ENCODE data around the gene DNAJC18. TPM values are rescaled to one million over a fixed set of nuclear protein-coding genes. Genes with fewer than 3 reads are reported as not detected.
A peak's percentile ranks its signal among the peaks of the same experiment; 100 is the strongest.

The DNAJC18 gene
- total and polyA plus RNA-seq, 2 of the 8 experiments (the other 6 are each of a cell fraction or from before 2014, with no cell fraction given) = 7.8 to 29.2 TPM

DNA sequence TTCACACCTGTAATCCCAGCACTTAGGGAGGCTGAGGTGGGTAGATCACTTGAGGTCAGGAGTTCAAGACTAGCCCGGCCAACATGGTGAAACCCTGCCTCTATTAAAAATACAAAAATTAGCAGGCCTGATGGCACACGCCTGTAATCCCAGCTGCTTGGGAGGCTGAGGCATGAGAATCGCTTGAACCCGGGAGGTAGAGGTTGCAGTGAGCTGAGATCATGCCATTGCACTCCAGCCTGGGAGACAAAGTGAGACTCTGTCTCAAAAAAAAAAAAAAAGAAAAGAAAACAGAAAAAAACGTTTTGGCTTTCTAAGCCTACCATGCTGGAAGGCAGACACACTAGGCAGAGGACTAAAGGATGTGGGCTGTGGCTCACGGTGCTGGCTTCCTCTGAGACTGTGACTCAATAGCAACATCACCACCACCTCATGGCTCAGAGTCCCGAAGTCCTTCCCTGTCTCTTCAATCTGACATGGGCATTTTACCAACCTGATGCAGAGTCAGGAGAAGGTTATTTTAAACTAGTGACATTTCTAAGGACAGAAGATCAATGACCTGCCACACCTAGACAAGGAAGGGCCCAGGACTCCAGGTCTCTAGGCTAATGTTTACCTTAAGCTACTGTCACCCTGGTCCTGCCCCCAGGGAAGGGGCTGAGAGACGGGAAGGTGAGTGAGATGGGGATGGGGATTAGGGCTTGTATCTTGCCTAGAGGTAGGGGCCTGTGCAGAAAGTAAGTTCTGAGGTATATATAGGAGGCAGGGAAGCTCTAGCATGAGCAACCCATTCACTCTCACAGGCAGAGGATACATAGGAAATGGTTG is 19.5 kb upstream of the DNAJC18 start:
- H3K14ac ChIP-seq (ENCODE audit: insufficient read length) = no peak overlapping the region
- FAIRE-seq (no peak), DNase-seq (ENCODE audit: low read depth in 1 of 2, low spot score in 2 of 2) (no peak)
- no peak overlapping the region for H3K4me3 ChIP-seq (ENCODE audit: extremely low read depth in 1 of 4, insufficient read depth in 2 of 4, low read depth in 3 of 4, low read length in 4 of 4)
- peak overlapping the region; percentile 32 for H4K91ac ChIP-seq (replicated peaks; ENCODE audit: insufficient read length, low read length)
- no peaks in the 10 kb centered on the region for H3K9me3 ChIP-seq (ENCODE audit: insufficient read depth in 2 of 2, low read depth in 1 of 2, low read length in 1 of 2)
- H3K18ac ChIP-seq (ENCODE audit: extremely low read depth, low read length) = no peak overlapping the region
- H3K4me2 ChIP-seq (ENCODE audit: insufficient read depth in 1 of 2, low read depth in 2 of 2, low read length in 2 of 2) = no peak overlapping the region
- H2AFZ ChIP-seq (ENCODE audit: low read length) = no peak overlapping the region
- H3K27ac ChIP-seq (ENCODE audit: low read depth, low read length) = no peak overlapping the region
- no peaks in the 10 kb centered on the region; the same call in 1 of the 2 replicates for H3K79me1 ChIP-seq (ENCODE audit: low read depth, low read length)
- 0 out of 2 replicates have a peak overlapping the region, but pooled peaks have one; percentile 88 for H2BK15ac ChIP-seq (ENCODE audit: low read length)
- H4K5ac ChIP-seq (ENCODE audit: insufficient read length, low read depth, low read length) = no peak overlapping the region
- no peak overlapping the region for H4K8ac ChIP-seq (ENCODE audit: extremely low read depth, insufficient read depth, low read length)
- H2BK20ac ChIP-seq (ENCODE audit: low read length) = no peak overlapping the region
- no peak overlapping the region for H3K23ac ChIP-seq (ENCODE audit: insufficient read length)
- H3K4me1 ChIP-seq (replicated peaks in 1 of 4; ENCODE audit: control insufficient read depth in 3 of 4, insufficient read depth in 4 of 4, low read length in 3 of 4) = peaks cover 5 to 15% (median 12%) of the 10 kb centered on the region in 4 experiments; a peak in 6 of 7 replicates
- H3K23me2 ChIP-seq (ENCODE audit: low read depth, low read length) = peaks cover 6% of the 10 kb centered on the region; the same call in 1 of the 2 replicates
- no peak overlapping the region; the same call in 1 of the 2 replicates for H2AK5ac ChIP-seq (ENCODE audit: low read depth, low read length)
- no peak overlapping the region for H2BK120ac ChIP-seq (replicated peaks; ENCODE audit: low read depth, low read length)
- POLR2A ChIA-PET (ENCODE audit: partially characterized antibody) = interaction anchor here (0.6 to 1.3 kb wide), 3 partner anchors 11 to 307 kb away, joined by 3 to 4 read pairs (median 3); no protein-coding TSS in a partner anchor
- peaks cover 0 to 5% of the 10 kb centered on the region in 2 experiments for H4K20me1 ChIP-seq (replicated peaks in 1 of 2; ENCODE audit: control insufficient read depth in 1 of 2, insufficient read depth in 2 of 2, low read length in 2 of 2)
- CTCF ChIA-PET (ENCODE audit: partially characterized antibody) = interaction anchor here (0.7 to 3.0 kb wide), 5 partner anchors 9 to 175 kb away, joined by 3 to 12 read pairs (median 3); no protein-coding TSS in a partner anchor
- no peak overlapping the region for H3K56ac ChIP-seq (replicated peaks; ENCODE audit: insufficient read length, low read depth, low read length)
- H2BK5ac ChIP-seq (ENCODE audit: low read depth, low read length) = 0 out of 2 replicates have a peak overlapping the region, but pooled peaks have one; percentile 44
- H2BK12ac ChIP-seq (ENCODE audit: low read depth, low read length) = peak overlapping the region; percentile 60; the same call in 1 of the 2 replicates
- no peak overlapping the region for H3K9ac ChIP-seq (replicated peaks in 1 of 4; ENCODE audit: extremely low read depth in 1 of 4, low read depth in 3 of 4, low read length in 3 of 4)
- no peak for TF ChIP-seq SIN3A (conservative IDR thresholded peaks at IDR 0.05 in 1 of 2, IDR thresholded peaks at IDR 0.05 in 1 of 2; ENCODE audit: low read depth in 1 of 2, low read length in 2 of 2)
- TF ChIP-seq BRCA1 (IDR thresholded peaks at IDR 0.05; ENCODE audit: low read depth, low read length) = no peak
- no peaks in the 10 kb centered on the region for H3K36me3 ChIP-seq (ENCODE audit: control insufficient read depth in 2 of 4, insufficient read depth in 4 of 4, low read length in 3 of 4)
- no peaks in the 10 kb centered on the region for H3K27me3 ChIP-seq (replicated peaks in 1 of 4; ENCODE audit: control insufficient read depth in 3 of 4, extremely low read depth in 1 of 4, insufficient read depth in 3 of 4, low read length in 3 of 4)
- no peaks in the 10 kb centered on the region for H3K79me2 ChIP-seq (ENCODE audit: control insufficient read depth in 1 of 2, insufficient read depth in 2 of 2, low read length in 2 of 2)
- H3K4ac ChIP-seq (replicated peaks; ENCODE audit: insufficient read length, low read depth, low read length) = no peak overlapping the region
- WGBS, 2 experiments (ENCODE audit: extremely low coverage in 1 of 2, insufficient coverage in 1 of 2, insufficient read length in 1 of 2, insufficient replicate concordance in 2 of 2, low coverage in 1 of 2, low lambda C conversion rate in 2 of 2, missing lambda C conversion rate in 1 of 2) = 77% methylated on average over 8 of the region's 8 CpGs; no CpG with 5 or more reads in 1 of the 2 experiments
